ENCODE results near the gene A4GNT.

Gene A4GNT

DNA sequence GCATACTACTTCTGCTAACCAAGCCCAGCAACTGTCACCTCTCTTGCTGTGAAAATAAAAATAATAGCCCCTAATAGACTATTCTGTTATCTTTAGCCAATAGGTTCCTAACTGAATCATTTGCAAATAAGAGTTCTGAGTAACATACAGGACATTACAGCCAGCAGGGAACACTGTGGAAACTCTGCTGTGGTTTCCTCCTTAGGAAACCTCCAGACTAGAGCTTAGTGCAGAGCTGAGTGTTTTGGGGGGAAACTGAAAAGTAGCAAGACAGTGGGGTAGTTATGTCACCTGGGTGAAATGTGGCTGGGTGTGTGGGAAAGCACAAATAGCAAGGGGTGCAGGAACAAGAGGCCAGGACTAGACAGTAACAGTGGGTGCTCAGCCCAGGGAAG lies 49.2 kb downstream of the A4GNT start:
- DNase-seq = no peak
- in situ Hi-C loops (cut with MboI; ENCODE audit: low pct_unique_long_range_greater_than_20kb, low sequenced_read_pairs) = no loop called here

DNA sequence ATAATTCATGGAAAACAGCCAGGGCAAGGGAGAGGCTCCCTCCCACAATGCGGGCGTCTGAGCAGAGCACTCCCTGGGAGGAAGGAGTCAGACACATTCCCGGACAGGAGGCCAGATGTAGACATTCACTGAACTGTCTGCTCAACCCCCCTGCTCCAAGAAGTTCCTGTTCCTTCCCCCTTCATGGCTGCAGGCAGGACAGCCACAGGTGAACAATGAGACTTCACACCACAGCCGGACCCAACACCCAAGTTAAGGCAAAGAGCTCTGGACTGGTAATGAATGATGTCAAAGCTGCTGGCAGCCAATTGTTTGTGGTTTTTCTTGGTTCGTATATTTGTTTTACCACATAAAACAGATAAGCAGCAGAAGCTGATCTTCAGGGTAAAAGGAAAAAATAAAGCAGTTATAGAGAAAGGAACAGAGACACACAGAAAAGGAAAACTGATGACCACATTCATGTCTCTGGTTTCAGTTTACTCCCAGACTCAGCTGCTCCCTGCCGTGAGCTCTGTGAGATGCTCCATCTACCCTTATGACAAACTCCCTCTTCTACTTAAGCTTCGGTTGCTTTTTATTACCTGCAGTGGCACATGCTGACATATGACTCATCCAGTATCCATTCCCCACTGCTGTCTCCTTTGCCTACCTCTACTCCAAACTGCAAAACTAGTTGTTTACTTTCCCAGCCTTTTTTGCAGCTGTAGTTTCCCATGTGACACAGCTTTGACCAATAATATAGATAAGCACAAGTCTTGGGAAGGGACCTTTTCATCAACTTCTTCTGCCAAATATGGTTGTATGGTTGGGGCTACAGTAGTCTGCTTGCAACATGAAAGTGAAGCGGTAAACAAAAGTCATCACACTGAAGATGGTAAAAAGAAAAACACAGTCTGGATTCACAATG lies 49.9 kb downstream of the A4GNT start:
- DNase-seq = no peak
- in situ Hi-C loops (cut with MboI; ENCODE audit: low pct_unique_long_range_greater_than_20kb, low sequenced_read_pairs) = no loop called here

DNA sequence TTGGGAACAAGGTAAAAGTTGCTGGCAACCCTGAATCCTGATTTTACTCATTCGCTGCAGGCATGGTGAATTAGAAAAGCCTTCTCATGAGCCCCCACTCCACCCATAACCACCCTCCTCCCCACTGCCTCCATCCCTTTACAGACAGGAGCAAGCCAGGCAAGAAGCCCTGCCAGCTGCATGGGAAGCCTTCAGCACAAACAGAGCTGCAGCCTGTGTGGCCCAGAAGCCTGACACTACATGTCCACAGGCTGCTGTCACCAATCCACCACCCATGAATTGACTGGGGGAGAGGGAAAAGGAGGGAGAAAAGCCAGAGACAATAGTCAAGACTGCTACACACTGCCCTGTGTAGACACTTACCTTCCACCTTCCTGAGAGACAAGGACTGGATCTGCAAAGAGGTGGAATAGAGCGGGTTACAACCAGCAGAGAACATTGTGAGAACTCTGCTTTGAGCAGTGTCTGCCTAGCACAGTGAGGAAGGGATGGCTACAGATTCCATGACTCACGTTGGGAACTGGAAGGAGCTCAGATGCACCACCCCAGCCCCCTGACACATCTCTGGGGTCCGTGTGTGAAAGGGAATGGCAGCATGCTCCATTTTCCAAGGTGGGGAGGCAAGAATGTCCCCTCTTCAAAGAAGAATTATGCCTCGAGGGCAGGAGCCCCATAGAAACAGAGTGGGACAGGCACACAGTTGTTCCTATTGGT lies 50.7 kb downstream of the A4GNT start:
- DNase-seq = no peak
- in situ Hi-C loops (cut with MboI; ENCODE audit: low pct_unique_long_range_greater_than_20kb, low sequenced_read_pairs) = no loop called here

DNA sequence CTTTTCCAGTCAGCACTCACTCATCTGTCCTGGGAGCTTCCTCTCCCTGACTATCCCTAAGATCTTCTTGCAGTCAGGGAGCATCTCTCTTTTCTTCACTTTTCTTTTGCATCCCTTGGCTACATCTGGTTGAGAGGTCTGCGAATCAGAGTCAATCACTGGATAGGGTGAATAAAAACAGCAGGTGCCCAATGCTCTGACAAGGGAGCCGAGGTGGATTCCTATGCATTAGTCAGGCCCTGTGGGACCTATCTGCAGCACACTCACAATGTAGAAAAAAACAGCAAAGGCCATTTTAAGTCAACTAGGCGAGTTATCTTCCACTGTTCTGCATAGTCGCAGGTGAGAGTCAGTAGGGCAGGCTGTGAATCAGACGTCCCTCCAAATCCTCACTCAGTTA lies 52.3 kb downstream of the A4GNT start:
- in situ Hi-C loops (cut with MboI; ENCODE audit: low pct_unique_long_range_greater_than_20kb, low sequenced_read_pairs) = no loop called here
- DNase-seq = no peak

DNA sequence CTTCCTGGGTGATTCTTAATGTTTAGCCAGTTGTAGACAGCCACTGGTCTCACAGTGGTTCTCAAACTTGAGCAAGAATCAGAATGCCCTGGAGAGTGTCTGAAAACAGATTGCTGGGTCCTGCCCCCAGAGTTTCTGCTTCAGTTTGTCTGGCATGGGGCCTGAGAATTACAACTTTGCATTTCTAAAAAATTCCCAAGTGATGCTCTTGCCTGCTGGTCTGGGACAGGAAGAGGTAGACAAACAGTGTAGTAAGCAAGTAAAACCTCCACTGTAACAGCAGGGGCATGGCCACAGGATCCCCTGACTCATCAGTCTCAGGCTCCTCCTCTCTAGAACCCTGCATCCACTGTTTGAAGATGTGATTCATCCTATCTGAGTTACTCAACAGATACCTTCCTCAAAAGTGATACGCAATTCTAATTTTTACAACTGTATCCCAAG lies 53.3 kb downstream of the A4GNT start:
- in situ Hi-C loops (cut with MboI; ENCODE audit: low pct_unique_long_range_greater_than_20kb, low sequenced_read_pairs) = no loop called here

DNA sequence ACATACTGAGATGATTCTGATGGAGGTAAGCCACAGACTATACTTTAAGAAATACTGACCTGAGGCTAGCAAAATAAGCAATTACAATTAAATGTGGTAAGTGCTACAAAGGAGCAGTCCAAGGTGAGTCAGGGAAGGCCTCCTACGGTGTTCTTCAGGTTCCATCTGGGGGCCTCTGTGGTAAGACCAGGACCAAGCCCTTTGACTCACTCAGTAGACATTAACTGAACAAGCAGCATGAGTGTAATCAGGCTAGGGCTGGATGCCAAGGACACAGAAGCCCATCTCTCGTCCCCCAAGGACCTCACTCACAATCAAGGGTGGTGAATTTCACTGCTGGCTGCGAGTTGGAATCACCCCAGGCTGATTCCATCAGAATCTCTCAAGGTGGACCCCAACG lies 54.1 kb downstream of the A4GNT start:
- in situ Hi-C loops (cut with MboI; ENCODE audit: low pct_unique_long_range_greater_than_20kb, low sequenced_read_pairs) = no loop called here
- DNase-seq = no peak

More for the DNA sequence above, 53.3 kb downstream of the A4GNT start:
- DNase-seq = no peak
